Frontal cortex (tissue), 4 donors: Measurements from ENCODE around the gene TMEM106A. TPM values are rescaled to one million over a fixed set of nuclear protein-coding genes. Genes with fewer than 3 reads are reported as not detected.
"Not testable (repeated sequence)": the region's sequence is repeated elsewhere in the genome, so short reads cannot be mapped to it uniquely, and the experiment has no call there.

Experiments
- DNase-seq, 2 donors: peaks; one replicate each; pipeline ENCODE4 v3.0.0; 2012; ENCODE audit warnings: low spot score in 2 of 2
- FAIRE-seq: peaks from 2 replicates; lab custom pipeline; 2012; peaks lifted over from hg19 to GRCh38; lab: Jason Lieb, UNC
- total RNA-seq: library from RNA; depleted of rRNA; stranded (reverse); fragments of >200 nt; gene quantifications from one replicate; pipeline ENCODE4 v1.2.3, GENCODE V29; 2014
- donor health status: control.
- donor health status: control.
- donor health status: control.

The TMEM106A gene, protein sequence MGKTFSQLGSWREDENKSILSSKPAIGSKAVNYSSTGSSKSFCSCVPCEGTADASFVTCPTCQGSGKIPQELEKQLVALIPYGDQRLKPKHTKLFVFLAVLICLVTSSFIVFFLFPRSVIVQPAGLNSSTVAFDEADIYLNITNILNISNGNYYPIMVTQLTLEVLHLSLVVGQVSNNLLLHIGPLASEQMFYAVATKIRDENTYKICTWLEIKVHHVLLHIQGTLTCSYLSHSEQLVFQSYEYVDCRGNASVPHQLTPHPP
- total RNA-seq: under 0.01 TPM

- peak; percentile 46 to 82 for DNase-seq
- no peak for FAIRE-seq
Observed at GRCh38 chr17:43211480-43212402, at the start of gene TMEM106A. Gene TMEM106A, plus strand, starts transcription at chr17:43211875. Its CDS starts 1,167 bp downstream, at chr17:43213042.

GRCh38 chr17:43165971-43166370, 45.7 kb upstream of the TMEM106A start:
- DNase-seq, FAIRE-seq: not testable (repeated sequence)

- FAIRE-seq: no peak
- no peak for DNase-seq
Observed at GRCh38 chr17:43169561-43170139, 42.0 kb upstream of the TMEM106A start.

DNA sequence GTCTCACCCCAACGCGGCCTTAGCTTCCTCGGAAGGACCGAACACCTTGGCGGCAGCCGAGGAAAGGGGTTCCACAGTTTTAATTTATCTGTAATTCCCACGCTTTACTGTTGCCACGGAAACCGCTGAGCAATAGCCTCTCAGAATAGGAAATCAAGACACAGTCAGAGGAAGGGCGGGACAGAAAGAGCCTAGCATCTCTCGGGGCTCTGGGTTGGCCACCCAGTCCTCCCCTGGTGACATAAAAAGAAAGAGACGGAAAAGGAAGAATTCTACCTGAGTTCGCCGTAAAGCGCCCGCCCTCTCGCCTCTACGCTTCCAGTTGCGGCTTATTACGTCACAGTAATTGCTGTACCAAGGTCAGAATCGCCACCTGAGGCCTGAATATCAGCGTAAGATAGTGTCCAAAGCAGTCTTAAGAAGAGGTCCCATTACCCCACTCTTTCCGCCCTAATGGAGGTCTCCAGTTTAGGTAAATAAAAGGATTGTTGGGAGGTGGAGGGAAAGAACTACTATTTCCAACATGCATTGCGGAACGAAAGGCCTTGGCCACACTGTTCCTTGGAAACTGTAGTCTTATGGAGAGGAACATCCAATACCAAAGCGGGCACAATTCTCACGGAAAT, 41.4 kb upstream of the TMEM106A start:
- peak; percentile 72 to 88 for DNase-seq
- FAIRE-seq: no peak

DNA sequence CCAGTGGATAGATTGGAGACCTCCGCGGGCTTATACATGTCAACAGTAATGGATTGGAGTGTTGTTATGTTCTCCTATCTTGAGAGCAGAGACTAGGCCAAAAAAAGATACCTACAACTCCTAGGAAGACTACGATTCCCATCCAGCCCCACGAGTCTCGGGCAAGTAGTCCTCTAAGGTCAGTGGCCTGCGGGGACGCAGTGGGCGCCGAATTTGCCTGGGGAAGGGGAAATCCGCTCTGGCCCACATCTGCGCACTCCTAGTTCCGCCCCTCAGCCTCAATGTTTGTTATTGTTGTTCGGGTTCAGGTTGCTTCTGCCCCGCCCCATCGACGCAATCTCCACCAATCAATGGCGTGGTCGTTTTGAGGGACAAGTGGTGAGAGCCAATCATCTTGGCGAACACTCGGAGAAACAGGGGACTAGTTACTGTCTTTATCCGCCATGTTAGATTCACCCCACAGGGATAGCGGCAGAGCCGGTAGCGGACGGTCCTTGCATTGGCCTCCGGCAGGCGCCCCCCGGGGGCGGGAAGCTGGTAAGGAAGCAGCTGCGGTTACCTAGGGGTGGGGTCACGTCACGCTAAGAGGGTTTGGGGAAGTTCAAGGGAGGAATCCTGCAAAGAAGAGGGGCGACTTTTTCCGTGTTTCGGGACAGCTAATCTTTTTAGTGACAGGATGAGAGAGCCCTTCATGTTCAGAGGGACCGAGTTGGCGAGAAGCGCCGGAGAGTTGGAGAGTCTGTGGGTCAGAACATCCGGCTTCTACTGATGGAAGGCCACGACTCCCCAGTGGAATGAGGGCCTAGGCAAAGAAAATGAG, 40.7 kb upstream of the TMEM106A start, which contains the start of gene NBR1:
Gene NBR1, plus strand, starts transcription at position 449 of the 820 bp plus-strand sequence. CDS start 4,586 bp downstream, outside the sequence.
- FAIRE-seq (no peak), DNase-seq (peak; percentile 81 to 88)

DNA sequence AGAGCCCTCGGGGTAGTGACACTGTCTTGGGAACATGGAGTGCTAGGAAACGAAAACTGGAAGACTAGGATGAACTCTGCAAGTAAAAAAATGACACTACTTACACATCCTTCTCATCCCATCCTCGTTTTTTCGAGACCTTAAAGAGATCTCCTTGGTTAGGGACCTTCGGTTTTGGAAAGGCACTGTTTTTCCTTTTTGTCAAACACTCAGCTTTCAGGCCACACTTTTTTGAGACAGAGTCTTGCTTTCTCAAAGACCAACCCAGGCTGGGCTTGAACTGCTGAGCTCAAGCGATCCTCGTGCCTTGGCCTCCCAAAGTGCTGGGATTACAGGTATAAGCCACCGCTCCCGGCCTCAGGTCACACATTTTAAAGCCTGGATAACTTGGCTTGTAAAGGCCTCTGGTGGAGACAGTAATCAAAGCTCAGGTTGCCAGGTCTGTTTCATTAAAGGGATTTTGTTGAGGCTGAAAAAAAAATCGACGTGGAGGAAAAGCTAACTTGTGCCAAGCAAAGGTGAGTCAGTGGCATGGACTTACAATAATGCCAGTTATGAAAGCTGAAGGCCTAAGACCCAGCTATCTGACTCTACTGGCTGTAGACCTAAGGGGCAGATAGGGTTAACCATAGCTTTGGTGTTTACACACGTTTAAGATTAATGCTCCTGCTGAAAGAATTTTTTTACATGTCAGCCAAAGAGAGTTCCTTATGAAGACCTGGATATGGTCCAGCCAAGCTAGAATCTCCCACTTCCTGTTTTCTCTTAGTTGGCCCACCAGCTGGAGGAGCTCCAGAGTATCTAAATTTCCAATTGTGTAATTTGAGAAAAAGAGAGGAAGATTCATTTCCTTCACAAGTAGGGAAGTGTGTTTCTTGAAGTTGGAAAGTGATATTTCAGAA, 39.8 kb upstream of the TMEM106A start:
- FAIRE-seq (no peak), DNase-seq (no peak)

DNA sequence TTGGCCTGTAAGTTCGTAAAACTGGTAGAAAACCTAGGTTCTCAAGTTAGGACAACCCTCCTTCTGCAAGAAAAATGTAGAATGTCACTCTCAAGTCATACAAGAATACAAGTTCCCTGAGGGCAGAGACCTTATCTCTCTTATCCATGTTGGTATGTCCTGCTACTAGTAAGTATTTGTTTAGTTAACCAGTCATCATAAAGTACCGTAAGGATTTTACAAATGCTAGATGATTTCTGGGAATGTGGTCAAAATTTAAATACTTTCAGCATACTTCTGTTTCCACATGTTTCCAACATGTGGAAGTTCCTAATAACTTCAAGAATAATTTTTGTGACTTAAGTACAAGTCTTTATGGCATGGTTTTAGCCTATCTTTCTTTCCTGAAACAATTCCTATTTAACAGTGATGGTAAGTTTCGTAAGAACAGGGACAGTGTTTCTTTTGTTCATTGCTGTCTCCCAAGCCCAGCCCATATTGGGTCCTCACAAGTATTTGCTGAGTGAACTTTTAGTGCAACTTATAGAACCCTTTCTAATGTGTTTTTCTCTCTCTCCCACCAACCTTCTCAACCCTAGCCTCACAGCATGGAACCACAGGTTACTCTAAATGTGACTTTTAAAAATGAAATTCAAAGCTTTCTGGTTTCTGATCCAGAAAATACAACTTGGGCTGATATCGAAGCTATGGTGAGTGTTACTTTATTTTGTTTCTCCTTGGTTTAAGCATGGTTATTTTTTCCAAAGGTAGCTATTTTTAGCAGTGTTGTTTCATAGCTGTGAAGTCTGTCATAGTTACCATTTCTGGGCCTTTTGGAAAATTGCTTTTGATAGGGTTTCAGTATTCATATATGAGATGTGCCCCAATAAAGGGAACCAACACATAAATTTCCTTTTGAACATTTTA, 36.2 kb upstream of the TMEM106A start:
- FAIRE-seq (no peak), DNase-seq (no peak)

DNA sequence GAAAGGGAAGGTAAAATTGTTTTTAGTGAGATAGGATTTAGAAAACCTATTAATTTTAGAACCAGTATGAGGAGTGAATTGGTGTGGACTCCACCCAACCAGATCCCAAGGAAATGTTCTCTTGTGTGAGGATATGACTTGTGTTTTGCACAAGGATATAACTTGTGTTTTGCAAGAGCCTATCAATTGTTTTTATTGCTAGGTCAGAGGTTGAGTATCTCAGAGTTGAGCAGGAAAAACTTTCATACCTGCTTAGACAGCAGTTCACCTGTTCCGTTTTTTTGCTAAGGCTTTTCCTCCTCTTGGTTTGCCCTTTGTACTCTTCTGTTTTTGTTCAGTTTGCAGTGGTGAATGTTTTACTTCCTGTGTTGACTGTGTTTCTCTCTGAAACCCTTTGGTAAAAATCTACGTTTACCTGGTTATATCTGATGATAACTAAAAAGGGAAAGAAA, 35.5 kb upstream of the TMEM106A start:
- DNase-seq (no peak), FAIRE-seq (no peak)

DNA sequence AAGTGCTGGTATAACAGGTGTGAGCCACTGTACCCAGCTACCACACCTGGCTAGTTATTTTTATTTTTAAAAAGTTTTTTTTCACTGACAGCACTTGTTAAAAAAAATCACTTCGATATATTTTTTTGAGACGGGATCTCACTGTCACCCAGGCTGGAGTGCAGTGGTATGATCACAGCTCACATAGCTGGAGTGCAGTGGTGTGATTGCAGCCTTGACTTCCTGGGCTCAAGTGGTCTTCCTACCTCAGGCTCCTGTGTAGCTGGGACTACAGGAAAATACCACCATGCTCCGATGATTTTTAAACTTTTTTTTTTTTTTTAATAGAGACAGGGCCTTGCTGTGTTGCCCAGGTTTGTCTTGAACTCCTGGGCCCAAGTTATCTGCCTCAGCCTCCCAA, 27.8 kb upstream of the TMEM106A start:
- DNase-seq (no peak), FAIRE-seq (no peak)

- FAIRE-seq, DNase-seq: not testable (repeated sequence)
Observed at GRCh38 chr17:43186656-43187055, 25.0 kb upstream of the TMEM106A start.

DNA sequence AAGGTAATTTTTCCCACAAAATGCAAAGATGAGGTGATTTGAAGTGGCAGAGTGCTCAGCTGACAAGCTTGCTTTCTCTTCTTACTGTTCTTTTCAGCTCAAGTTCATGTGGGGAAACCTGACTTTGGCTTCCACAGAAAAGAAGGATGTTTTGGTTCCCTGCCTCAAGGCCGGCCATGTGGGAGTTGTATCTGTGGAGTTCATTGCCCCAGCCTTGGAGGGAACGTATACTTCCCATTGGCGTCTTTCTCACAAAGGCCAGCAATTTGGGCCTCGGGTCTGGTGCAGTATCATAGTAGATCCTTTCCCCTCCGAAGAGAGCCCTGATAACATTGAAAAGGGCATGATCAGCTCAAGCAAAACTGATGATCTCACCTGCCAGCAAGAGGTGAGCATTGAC, 18.4 kb upstream of the TMEM106A start:
- FAIRE-seq: no peak
- DNase-seq: no peak

DNA sequence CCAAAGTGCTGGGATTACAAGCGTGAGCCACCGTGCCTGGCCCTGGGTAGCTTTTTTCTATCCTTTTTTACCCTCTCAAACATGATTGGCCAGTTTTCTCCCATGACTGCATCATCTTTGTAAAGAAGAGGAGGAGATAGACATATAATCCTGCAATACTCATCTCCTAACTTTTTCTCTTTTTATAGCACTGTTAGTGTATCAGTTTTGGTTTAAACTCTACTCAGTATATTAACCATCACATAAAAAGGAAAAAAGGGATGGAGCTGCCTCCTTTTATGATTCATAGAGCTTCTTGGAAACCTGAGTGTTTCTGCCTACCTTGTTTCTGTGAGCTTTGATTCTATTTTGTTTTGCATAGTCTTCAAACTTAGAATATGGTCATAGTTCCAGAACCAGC, 12.0 kb upstream of the TMEM106A start:
- FAIRE-seq (no peak), DNase-seq (no peak)

- DNase-seq (no peak), FAIRE-seq (no peak)
Observed at GRCh38 chr17:43200127-43200526, 11.5 kb upstream of the TMEM106A start.

DNA sequence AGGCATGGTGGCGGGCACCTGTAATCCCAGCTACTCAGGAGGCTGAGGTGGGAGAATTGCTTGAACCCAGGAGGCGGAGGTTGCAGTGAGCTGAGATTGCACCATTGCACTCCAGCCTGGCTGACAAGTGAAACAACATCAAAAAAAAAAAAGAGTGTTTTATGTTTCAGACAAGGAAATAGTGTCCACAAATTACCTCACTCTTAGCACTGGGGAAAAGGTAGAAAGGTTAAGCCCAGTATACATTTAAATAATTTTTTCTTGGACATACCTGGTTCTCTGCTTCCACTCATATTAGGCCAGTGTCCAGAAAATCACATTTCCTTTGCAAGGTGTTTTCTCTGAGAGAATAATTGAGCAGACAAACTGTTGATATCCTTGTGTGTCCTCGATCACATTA, 8.7 kb upstream of the TMEM106A start:
- FAIRE-seq, DNase-seq: not testable (repeated sequence)

GRCh38 chr17:43210576-43210975, 1.1 kb upstream of the TMEM106A start:
- FAIRE-seq (no peak), DNase-seq (no peak)

DNA sequence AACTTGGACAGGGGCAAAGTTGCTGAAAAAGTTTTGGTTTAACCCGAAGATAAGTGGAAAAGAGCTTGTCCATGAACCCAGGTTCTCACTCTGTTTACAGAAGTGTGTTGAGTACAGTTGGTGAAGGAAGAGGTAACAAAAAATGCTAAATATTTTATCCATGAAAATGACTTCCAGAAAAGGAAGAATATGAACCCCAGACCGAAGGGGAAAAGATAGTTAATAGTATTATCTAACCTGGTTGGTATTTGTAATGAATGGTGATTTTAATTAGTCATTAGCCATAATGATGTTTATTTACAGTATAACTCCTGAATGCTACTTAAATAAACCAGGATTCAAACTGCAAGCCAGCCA, 574 bp upstream of the TMEM106A start:
- FAIRE-seq (no peak), DNase-seq (no peak)
